ENCODE data around the gene MLPH.

MLPH gene

GRCh38 chr2:237583385-237584295 is 96.6 kb downstream of the MLPH start:
- no peak for TF ChIP-seq CTCF (IDR thresholded peaks at IDR 0.05; ENCODE audit: insufficient read depth, missing control alignments)
- DNase-seq (ENCODE audit: insufficient read length, low spot score) (no peak), FAIRE-seq (no peak)

GRCh38 chr2:237585590-237586221 is 98.7 kb downstream of the MLPH start:
- DNase-seq (ENCODE audit: insufficient read length, low spot score): no peak
- TF ChIP-seq CTCF (IDR thresholded peaks at IDR 0.05; ENCODE audit: insufficient read depth, missing control alignments): no peak
- FAIRE-seq: no peak

GRCh38 chr2:237588044-237588696 is 101.1 kb downstream of the MLPH start:
- no peak for TF ChIP-seq CTCF (IDR thresholded peaks at IDR 0.05; ENCODE audit: insufficient read depth, missing control alignments)
- DNase-seq (ENCODE audit: insufficient read length, low spot score) (no peak), FAIRE-seq (no peak)

- no peak for TF ChIP-seq CTCF (IDR thresholded peaks at IDR 0.05; ENCODE audit: insufficient read depth, missing control alignments)
- FAIRE-seq (no peak), DNase-seq (ENCODE audit: insufficient read length, low spot score) (no peak)
These were observed 103.5 kb downstream of the MLPH start, which contains the start of gene RAB17 for GRCh38 chr2:237590272-237591140. RAB17 (minus strand) TSS chr2:237590734; CDS start chr2:237586154, 4,580 bp downstream.

GRCh38 chr2:237591141-237591881 is 104.3 kb downstream of the MLPH start:
- DNase-seq (ENCODE audit: insufficient read length, low spot score) (no peak), FAIRE-seq (no peak)
- no peak for TF ChIP-seq CTCF (IDR thresholded peaks at IDR 0.05; ENCODE audit: insufficient read depth, missing control alignments)

GRCh38 chr2:237592425-237592980 is 105.5 kb downstream of the MLPH start:
- FAIRE-seq (no peak), DNase-seq (ENCODE audit: insufficient read length, low spot score) (no peak)
- TF ChIP-seq CTCF (IDR thresholded peaks at IDR 0.05; ENCODE audit: insufficient read depth, missing control alignments): no peak

All from D721Med (cell line).